GM21515 (cell line): Measurements from ENCODE around the gene ZKSCAN4.
A peak's percentile ranks its signal among the peaks of the same experiment; 100 is the strongest.

Experiments used
- ATAC-seq: cut with Tn5 transposase; IDR thresholded peaks from one replicate; pipeline ENCODE4 v1.9.1; 2021; ENCODE audit not compliant: unreplicated experiment

The ZKSCAN4 gene

GRCh38 chr6:28252009-28252975 is at the start of gene ZKSCAN4:
Gene ZKSCAN4 (minus strand): TSS chr6:28252269. CDS start chr6:28251980, 289 bp downstream.
- peak; percentile 80 for ATAC-seq

GRCh38 chr6:28296520-28297060 is 44.5 kb upstream of the ZKSCAN4 start:
- ATAC-seq, result no peak

GRCh38 chr6:28295326-28295725 is 43.3 kb upstream of the ZKSCAN4 start:
- ATAC-seq, result no peak

- no peak for ATAC-seq
Measured at GRCh38 chr6:28291573-28291972, 39.5 kb upstream of the ZKSCAN4 start.

GRCh38 chr6:28282926-28283325 is 30.9 kb upstream of the ZKSCAN4 start:
- ATAC-seq, result no peak

GRCh38 chr6:28281288-28282064 is 29.4 kb upstream of the ZKSCAN4 start, which contains the start of gene PGBD1:
Gene PGBD1 (plus strand): TSS chr6:28281572. CDS start chr6:28283814, 2,242 bp downstream.
- peak; percentile 82 for ATAC-seq

- ATAC-seq, result no peak
Measured at GRCh38 chr6:28280595-28281287, 28.7 kb upstream of the ZKSCAN4 start.

- no peak for ATAC-seq
Measured at GRCh38 chr6:28277746-28278145, 25.7 kb upstream of the ZKSCAN4 start.

- no peak for ATAC-seq
Measured at GRCh38 chr6:28274888-28275287, 22.8 kb upstream of the ZKSCAN4 start.

- ATAC-seq, result no peak
Measured at GRCh38 chr6:28269492-28269891, 17.4 kb upstream of the ZKSCAN4 start.

- no peak for ATAC-seq
Measured at GRCh38 chr6:28267695-28268059, 15.6 kb upstream of the ZKSCAN4 start.

- ATAC-seq, result peak; percentile 94
Measured at GRCh38 chr6:28266962-28267694, 15.1 kb upstream of the ZKSCAN4 start, which contains the start of gene ZSCAN26. Gene ZSCAN26 (plus strand): TSS chr6:28267143. CDS start chr6:28271920, 4,777 bp downstream.

- ATAC-seq, result no peak
Measured at GRCh38 chr6:28266563-28266961, 14.5 kb upstream of the ZKSCAN4 start.

GRCh38 chr6:28264834-28265401 is 12.8 kb upstream of the ZKSCAN4 start:
- no peak for ATAC-seq

GRCh38 chr6:28263922-28264321 is 11.9 kb upstream of the ZKSCAN4 start:
- ATAC-seq, result no peak

- ATAC-seq, result no peak
Measured at GRCh38 chr6:28258877-28259777, 7.1 kb upstream of the ZKSCAN4 start, which contains the start of gene NKAPL. Gene NKAPL (plus strand): TSS chr6:28259297. CDS start chr6:28259372, 75 bp downstream.

GRCh38 chr6:28257042-28257441 is 5.0 kb upstream of the ZKSCAN4 start:
- ATAC-seq, result no peak

- ATAC-seq, result no peak
Measured at GRCh38 chr6:28254121-28254519, 2.1 kb upstream of the ZKSCAN4 start.

- peak; percentile 34 for ATAC-seq
Measured at GRCh38 chr6:28251661-28252008, 434 bp downstream of the ZKSCAN4 start.
